Measurements from ENCODE around the gene JPT2.
"Not testable (repeated sequence)": the region's sequence is repeated elsewhere in the genome, so short reads cannot be mapped to it uniquely, and the experiment has no call there.

Gene JPT2

GRCh38 chr16:1677339-1677738 lies 740 bp upstream of the JPT2 start:
- no peak for DNase-seq

GRCh38 chr16:1678500-1679098 lies 520 bp downstream of the JPT2 start:
- DNase-seq = no peak

GRCh38 chr16:1680361-1680760 lies 2.3 kb downstream of the JPT2 start:
- no peak for DNase-seq

- DNase-seq = no peak
Observed at GRCh38 chr16:1681032-1681431, 3.0 kb downstream of the JPT2 start.

- DNase-seq = no peak
Observed at GRCh38 chr16:1687427-1688316, 9.6 kb downstream of the JPT2 start.

- no peak for DNase-seq
Observed at GRCh38 chr16:1688807-1689560, 10.9 kb downstream of the JPT2 start.

- DNase-seq = no peak
Observed at GRCh38 chr16:1689853-1690252, 11.8 kb downstream of the JPT2 start.

- no peak for DNase-seq
Observed at GRCh38 chr16:1690810-1691209, 12.7 kb downstream of the JPT2 start.

GRCh38 chr16:1691276-1691675 lies 13.2 kb downstream of the JPT2 start:
- no peak for DNase-seq

GRCh38 chr16:1691956-1692355 lies 13.9 kb downstream of the JPT2 start:
- DNase-seq = no peak

GRCh38 chr16:1696863-1697262 lies 18.8 kb downstream of the JPT2 start:
- DNase-seq = no peak

GRCh38 chr16:1698680-1699079 lies 20.6 kb downstream of the JPT2 start:
- DNase-seq = no peak

- no peak for DNase-seq
Observed at GRCh38 chr16:1700246-1700645, 22.2 kb downstream of the JPT2 start.

- no peak for DNase-seq
Observed at GRCh38 chr16:1701216-1701878, 23.3 kb downstream of the JPT2 start.

- DNase-seq = not testable (repeated sequence)
Observed at GRCh38 chr16:1705324-1705687, 27.2 kb downstream of the JPT2 start.

- peak; percentile 38 for DNase-seq
Observed at GRCh38 chr16:1705688-1706385, 27.8 kb downstream of the JPT2 start, which contains the start of gene MAPK8IP3. TSS of gene MAPK8IP3 (plus strand) at chr16:1706195. CDS start at chr16:1706340, 145 bp downstream.

- DNase-seq = no peak
Observed at GRCh38 chr16:1706386-1707192, 28.5 kb downstream of the JPT2 start.

- no peak for DNase-seq
Observed at GRCh38 chr16:1707193-1707790, 29.2 kb downstream of the JPT2 start.

- no peak for DNase-seq
Observed at GRCh38 chr16:1708083-1708767, 30.1 kb downstream of the JPT2 start.

GRCh38 chr16:1708768-1709180 lies 30.7 kb downstream of the JPT2 start:
- DNase-seq = no peak

- DNase-seq = no peak
Observed at GRCh38 chr16:1709356-1709755, 31.3 kb downstream of the JPT2 start.
